ENCODE measurements around the gene ERBIN. TPM values are rescaled to one million over a fixed set of nuclear protein-coding genes. Genes with fewer than 3 reads are reported as not detected.

Gene ERBIN
- total and polyA plus RNA-seq, 2 of the 4 experiments (the other 2 are of a cell fraction), result 25.8 to 70.1 TPM

DNA sequence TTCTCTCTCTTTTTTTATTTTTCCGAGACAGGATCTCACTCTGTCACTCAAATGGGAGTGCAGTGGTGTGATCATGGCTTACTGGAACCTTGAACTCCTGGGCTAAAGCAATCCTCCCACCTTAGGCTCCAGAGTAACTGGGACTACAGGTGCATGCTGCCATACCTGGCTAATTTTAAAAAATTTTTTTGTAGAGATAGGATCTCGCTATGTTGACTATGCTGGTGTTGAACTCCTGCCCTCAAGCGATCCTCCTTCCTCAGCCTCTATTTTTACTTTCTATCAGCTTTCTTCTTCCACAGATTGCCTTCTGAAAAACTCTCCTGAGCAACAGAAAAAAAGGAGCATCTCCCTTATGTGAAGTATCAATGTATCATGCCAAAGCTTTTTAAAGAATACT, 14.1 kb upstream of the ERBIN start:
- no CpG with 5 or more reads among the region's 3 CpGs for WGBS, 2 experiments (ENCODE audit: extremely low coverage in 2 of 2, insufficient read length in 1 of 2)
- H2BK15ac ChIP-seq (ENCODE audit: low read depth, low read length), result no peak overlapping the region
- ATAC-seq (ENCODE audit: low read depth) (no peak), DNase-seq (no peak)
- no peak overlapping the region for H3K56ac ChIP-seq (ENCODE audit: extremely low read depth, insufficient read depth, low read length)
- H4K5ac ChIP-seq (ENCODE audit: low read depth, low read length), result no peak overlapping the region
- no peak overlapping the region for H2BK20ac ChIP-seq (ENCODE audit: low read depth, low read length)
- H2AFZ ChIP-seq (replicated peaks; ENCODE audit: low read length, poor library complexity), result no peak overlapping the region
- TF ChIP-seq MXI1 (IDR thresholded peaks at IDR 0.05; ENCODE audit: borderline replicate concordance, low read depth, low read length) (no peak), SMC3 (IDR thresholded peaks at IDR 0.05; ENCODE audit: low read depth, low read length) (no peak), MAFK (IDR thresholded peaks at IDR 0.05; ENCODE audit: low read depth, low read length) (no peak), MAZ (IDR thresholded peaks at IDR 0.05; ENCODE audit: borderline replicate concordance, low read depth, low read length) (no peak)
- TF ChIP-seq, protein P1, sequence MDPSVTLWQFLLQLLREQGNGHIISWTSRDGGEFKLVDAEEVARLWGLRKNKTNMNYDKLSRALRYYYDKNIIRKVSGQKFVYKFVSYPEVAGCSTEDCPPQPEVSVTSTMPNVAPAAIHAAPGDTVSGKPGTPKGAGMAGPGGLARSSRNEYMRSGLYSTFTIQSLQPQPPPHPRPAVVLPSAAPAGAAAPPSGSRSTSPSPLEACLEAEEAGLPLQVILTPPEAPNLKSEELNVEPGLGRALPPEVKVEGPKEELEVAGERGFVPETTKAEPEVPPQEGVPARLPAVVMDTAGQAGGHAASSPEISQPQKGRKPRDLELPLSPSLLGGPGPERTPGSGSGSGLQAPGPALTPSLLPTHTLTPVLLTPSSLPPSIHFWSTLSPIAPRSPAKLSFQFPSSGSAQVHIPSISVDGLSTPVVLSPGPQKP (IDR thresholded peaks at IDR 0.05; ENCODE audit: borderline replicate concordance, low read depth, low read length), result no peak
- no peak overlapping the region for H4K8ac ChIP-seq (ENCODE audit: low read depth in 2 of 2, low read length in 2 of 2)
- no peaks in the 10 kb centered on the region for H3K4me1 ChIP-seq (ENCODE audit: control insufficient read depth, insufficient read depth, low read length)
- no peak overlapping the region for H2AK5ac ChIP-seq (ENCODE audit: low read depth, low read length)
- ChIA-PET POLR2A (ENCODE audit: unreplicated experiment) (no interaction called here), CTCF (no interaction called here)
- in situ Hi-C loops (cut with MboI; ENCODE audit: low sequenced_read_pairs), result no loop called here
- no peak overlapping the region for H3K4me2 ChIP-seq (ENCODE audit: low read depth, low read length)
- intact Hi-C loops (cut with micrococcal nuclease), result no loop called here
- H3K14ac ChIP-seq (replicated peaks; ENCODE audit: low read depth, low read length), result no peak overlapping the region
- no peak overlapping the region for H2BK120ac ChIP-seq (ENCODE audit: low read depth, low read length)
- no peak overlapping the region for H4K91ac ChIP-seq (ENCODE audit: insufficient read depth, low read depth, low read length)
- dilution Hi-C loops (cut with HindIII; ENCODE audit: low sequenced_read_pairs, unreplicated experiment), result no loop called here
- no TSS peak for BruUV-seq (replicated peaks)
- H3K4ac ChIP-seq (ENCODE audit: low read depth, low read length), result no peak overlapping the region
- H4K20me1 ChIP-seq (ENCODE audit: insufficient read depth, low read length), result no peaks in the 10 kb centered on the region
- H3K18ac ChIP-seq (ENCODE audit: low read depth, low read length), result no peak overlapping the region
- H2BK5ac ChIP-seq (ENCODE audit: low read depth, low read length, poor library complexity, severe bottlenecking), result no peak overlapping the region
- no peak overlapping the region for H3K9ac ChIP-seq (ENCODE audit: low read depth, low read length)
- no peak overlapping the region for H3K27ac ChIP-seq (ENCODE audit: insufficient read depth, low read length)
- H3K9me1 ChIP-seq (ENCODE audit: insufficient read depth, low read length), result no peaks in the 10 kb centered on the region
- H3K4me3 ChIP-seq (ENCODE audit: insufficient read depth, low read depth, low read length), result no peak overlapping the region
- H3K36me3 ChIP-seq (ENCODE audit: control insufficient read depth, insufficient read depth, low read length), result no peaks in the 10 kb centered on the region
- no peak overlapping the region for H3K23ac ChIP-seq (ENCODE audit: low read depth, low read length)
- no peaks in the 10 kb centered on the region for H3K27me3 ChIP-seq (ENCODE audit: control insufficient read depth, insufficient read depth, low read length)
- no peaks in the 10 kb centered on the region for H3K79me1 ChIP-seq (ENCODE audit: low read depth in 1 of 2, low read length in 2 of 2)
- no peak overlapping the region for H2AK9ac ChIP-seq (replicated peaks; ENCODE audit: low read depth, low read length, poor library complexity)
- no peaks in the 10 kb centered on the region for H3K9me3 ChIP-seq (ENCODE audit: control insufficient read depth, insufficient read depth, low read length)
